B cell (primary cell): ENCODE data around the gene BOD1L2. TPM values are rescaled to one million over a fixed set of nuclear protein-coding genes. Genes with fewer than 3 reads are reported as not detected.

Source experiments
- ATAC-seq: fragments of 200-7000 bp; cut with Tn5 transposase; one replicate; pipeline ENCODE4 v1.10.0; 2021; ENCODE audit warnings: low read depth, mild to moderate bottlenecking, moderate number of reproducible peaks, moderate library complexity
- CTCF ChIA-PET: fragments of 350-600 bp; sonication (Branson Sonifier 250); formaldehyde crosslinking; loops from one replicate; lab custom pipeline; 2021; ENCODE audit warnings: antibody characterized with exemption, inconsistent platforms; lab: Charles Lee
- POLR2A ChIA-PET: fragments of 350-600 bp; sonication (Branson Sonifier 250); formaldehyde crosslinking; loops from one replicate; lab custom pipeline; 2021; ENCODE audit warnings: antibody characterized with exemption; lab: Charles Lee
- DNase-seq: peaks from one replicate; pipeline ENCODE4 v3.0.0; 2013
- H2AFZ ChIP-seq: 2 replicates; pipeline ENCODE4 v1.6.1; 2012; ENCODE audit warnings: mild to moderate bottlenecking, low read depth, low read length; ENCODE audit not compliant: insufficient read depth, poor library complexity, severe bottlenecking
- H3K27ac ChIP-seq, 2 donors: 1 replicate in 1 of 2; 2 replicates in 1 of 2; pipeline ENCODE4 v1.5.1; 2012 to 2013; ENCODE audit warnings: low read length in 2 of 2, mild to moderate bottlenecking in 2 of 2, moderate library complexity in 1 of 2
- H3K27me3 ChIP-seq, 4 experiments: fragments of 200-600 bp in 1 of 4; sonication (generic) in 1 of 4; replicated peaks in 1 of 4; 1 replicate in 2 of 4; 2 replicates in 2 of 4; pipeline versions ENCODE4 v1.6.1 to v1.7.0; 2013 to 2016; ENCODE audit warnings: low read length in 3 of 4, mild to moderate bottlenecking in 2 of 4, mixed read lengths in 1 of 4, moderate library complexity in 1 of 4; ENCODE audit not compliant: insufficient read depth in 4 of 4, control insufficient read depth in 3 of 4; ENCODE audit errors: control extremely low read depth in 1 of 4
- H3K36me3 ChIP-seq, 2 experiments: replicated peaks in 1 of 2; 1 replicate in 1 of 2; 2 replicates in 1 of 2; pipeline versions ENCODE4 v1.6.1 to v1.7.1; 2013; ENCODE audit warnings: low read length in 1 of 2; ENCODE audit not compliant: insufficient read depth in 2 of 2, control insufficient read depth in 1 of 2; ENCODE audit errors: control extremely low read depth in 1 of 2, extremely low read depth in 1 of 2
- H3K4me1 ChIP-seq, 2 donors: fragments of 200-600 bp in 1 of 2; sonication (generic) in 1 of 2; 1 replicate in 1 of 2; 2 replicates in 1 of 2; pipeline versions ENCODE4 v1.5.1 to v1.6.1; 2013 to 2017; ENCODE audit warnings: low read length in 2 of 2; ENCODE audit not compliant: control insufficient read depth in 2 of 2, insufficient read depth in 2 of 2
- H3K4me2 ChIP-seq: replicated peaks from 2 replicates; pipeline ENCODE3; 2012; ENCODE audit warnings: mild to moderate bottlenecking, low read depth, low read length; ENCODE audit not compliant: poor library complexity, severe bottlenecking
- H3K4me3 ChIP-seq, 5 experiments: fragments of 200-600 bp in 1 of 5; sonication (generic) in 1 of 5; 1 replicate in 3 of 5; 2 replicates in 2 of 5; pipeline versions ENCODE4 v1.5.1 to v1.7.0; 2011 to 2016; ENCODE audit warnings: low read length in 4 of 5, mild to moderate bottlenecking in 4 of 5, low read depth in 2 of 5, control low read depth in 1 of 5, moderate library complexity in 1 of 5; ENCODE audit not compliant: insufficient read depth in 1 of 5; ENCODE audit errors: control extremely low read depth in 1 of 5, extremely low read depth in 1 of 5
- H3K79me2 ChIP-seq: fragments of 200-600 bp; sonication (generic); one replicate; pipeline ENCODE4 v1.6.0; 2016; ENCODE audit warnings: low read length; ENCODE audit not compliant: control insufficient read depth, insufficient read depth
- H3K9ac ChIP-seq: fragments of 200-600 bp; sonication (generic); 2 replicates; pipeline ENCODE4 v1.6.1; 2017; ENCODE audit warnings: mild to moderate bottlenecking, low read length, moderate library complexity
- H3K9me3 ChIP-seq, 3 donors: one replicate each; pipeline versions ENCODE4 v1.6.1 to v1.7.1; 2013; ENCODE audit warnings: low read length in 2 of 3; ENCODE audit not compliant: control insufficient read depth in 2 of 3, insufficient read depth in 1 of 3; ENCODE audit errors: control extremely low read depth in 1 of 3
- H4K20me1 ChIP-seq: 2 replicates; pipeline ENCODE4 v1.6.0; 2012; ENCODE audit warnings: mild to moderate bottlenecking, low read length; ENCODE audit not compliant: insufficient read depth, control insufficient read depth, poor library complexity, severe bottlenecking
- H3K27ac Mint-ChIP-seq: one replicate; pipeline ENCODE4 v1.8.0; 2021; ENCODE audit warnings: mixed read lengths
- H3K27me3 Mint-ChIP-seq: one replicate; pipeline ENCODE4 v1.8.0; 2021; ENCODE audit warnings: mixed read lengths
- H3K4me1 Mint-ChIP-seq: one replicate; pipeline ENCODE4 v1.8.0; 2021; ENCODE audit warnings: mixed read lengths
- H3K4me3 Mint-ChIP-seq: one replicate; pipeline ENCODE4 v1.8.0; 2021; ENCODE audit warnings: mixed read lengths
- H3K9me3 Mint-ChIP-seq: one replicate; pipeline ENCODE4 v1.8.0; 2022; ENCODE audit warnings: mixed read lengths; ENCODE audit not compliant: insufficient read depth
- EZH2 ChIP-seq: IDR thresholded peaks from 2 replicates; pipeline ENCODE4 v1.6.1; 2012; ENCODE audit warnings: borderline replicate concordance, low read depth, mild to moderate bottlenecking, moderate library complexity, low read length; ENCODE audit not compliant: insufficient read depth, poor library complexity, severe bottlenecking
- WGBS: methylation state at CpG from one replicate; pipeline ENCODE4 v1.1.5; 2013; ENCODE audit warnings: missing lambda C conversion rate; ENCODE audit not compliant: insufficient coverage; 5-methylcytosine and 5-hydroxymethylcytosine counted together
- intact Hi-C: fragments of 100-400 bp; cut with micrococcal nuclease; formaldehyde crosslinking; loops from one replicate; pipeline ENCODE4 v1.10.0; 2022
- polyA plus RNA-seq: library from polyadenylated mRNA; depleted of rRNA; stranded (reverse); fragments of >200 nt; gene quantifications from 2 replicates; pipeline ENCODE4 v1.2.3, GENCODE V29; 2012
- total RNA-seq, 2 donors: library from RNA; stranded (reverse); fragments of 120-200 nt in 1 of 2; gene quantifications; 1 replicate in 1 of 2; 2 replicates in 1 of 2; pipeline versions ENCODE4 v1.2.3 to v1.2.4, GENCODE V29; 2013 to 2022
- TF ChIP-seq, protein P1 (sequence below): fragments of 200-600 bp; IDR thresholded peaks from one replicate; pipeline ENCODE4 v1.8.0; 2022; ENCODE audit warnings: antibody characterized with exemption, mild to moderate bottlenecking

Gene BOD1L2
- total and polyA plus RNA-seq, 2 donors (not counting 1 experiment from before 2014, with no cell fraction given): not detected

DNA sequence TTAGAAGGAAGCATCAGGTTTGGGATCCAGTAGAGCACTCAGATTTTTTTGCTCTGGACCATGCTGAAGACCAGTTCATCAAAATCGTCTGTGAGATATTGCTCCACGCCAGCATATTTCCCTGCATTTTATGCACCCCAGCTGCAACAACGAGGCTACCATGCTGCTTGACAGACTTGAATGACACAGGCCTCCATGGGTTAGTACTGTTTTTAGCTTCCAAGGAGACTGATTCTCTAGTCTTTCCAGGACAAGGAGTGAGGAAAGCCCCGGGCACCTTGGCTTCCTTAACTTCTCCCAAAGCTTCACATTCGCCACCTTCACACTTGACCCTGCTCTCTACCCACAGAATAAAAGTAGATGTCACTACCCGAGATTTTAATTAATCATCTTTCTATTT is 17.5 kb downstream of the BOD1L2 start:
- H3K4me1 Mint-ChIP-seq: no peaks in the 10 kb centered on the region
- Histone ChIP-seq H3K27ac (no peak overlapping the region), H3K4me3 (no peak overlapping the region), H4K20me1 (no peaks in the 10 kb centered on the region), H3K27me3 (peaks cover 0 to 3% (median 0%) of the 10 kb centered on the region in 4 experiments), H3K9me3 (peaks cover 0 to 3% (median 3%) of the 10 kb centered on the region in 3 donors), H3K9ac (no peak overlapping the region), H3K4me1 (no peaks in the 10 kb centered on the region), H3K4me2 (no peak overlapping the region), H3K79me2 (no peaks in the 10 kb centered on the region), H2AFZ (no peak overlapping the region), H3K36me3 (no peaks in the 10 kb centered on the region)
- 100% methylated on average over 3 of the region's 6 CpGs for WGBS
- POLR2A ChIA-PET: no interaction called here
- H3K4me3 Mint-ChIP-seq: no peak overlapping the region
- intact Hi-C loops: no loop called here
- TF ChIP-seq, protein P1, sequence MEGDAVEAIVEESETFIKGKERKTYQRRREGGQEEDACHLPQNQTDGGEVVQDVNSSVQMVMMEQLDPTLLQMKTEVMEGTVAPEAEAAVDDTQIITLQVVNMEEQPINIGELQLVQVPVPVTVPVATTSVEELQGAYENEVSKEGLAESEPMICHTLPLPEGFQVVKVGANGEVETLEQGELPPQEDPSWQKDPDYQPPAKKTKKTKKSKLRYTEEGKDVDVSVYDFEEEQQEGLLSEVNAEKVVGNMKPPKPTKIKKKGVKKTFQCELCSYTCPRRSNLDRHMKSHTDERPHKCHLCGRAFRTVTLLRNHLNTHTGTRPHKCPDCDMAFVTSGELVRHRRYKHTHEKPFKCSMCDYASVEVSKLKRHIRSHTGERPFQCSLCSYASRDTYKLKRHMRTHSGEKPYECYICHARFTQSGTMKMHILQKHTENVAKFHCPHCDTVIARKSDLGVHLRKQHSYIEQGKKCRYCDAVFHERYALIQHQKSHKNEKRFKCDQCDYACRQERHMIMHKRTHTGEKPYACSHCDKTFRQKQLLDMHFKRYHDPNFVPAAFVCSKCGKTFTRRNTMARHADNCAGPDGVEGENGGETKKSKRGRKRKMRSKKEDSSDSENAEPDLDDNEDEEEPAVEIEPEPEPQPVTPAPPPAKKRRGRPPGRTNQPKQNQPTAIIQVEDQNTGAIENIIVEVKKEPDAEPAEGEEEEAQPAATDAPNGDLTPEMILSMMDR: no peak
- TF ChIP-seq EZH2: no peak
- CTCF ChIA-PET: no interaction called here
- ATAC-seq: no peak
- peaks cover 31% of the 10 kb centered on the region for H3K27me3 Mint-ChIP-seq
- no peak for DNase-seq
- peaks cover 4% of the 10 kb centered on the region for H3K9me3 Mint-ChIP-seq
- no peak overlapping the region for H3K27ac Mint-ChIP-seq

DNA sequence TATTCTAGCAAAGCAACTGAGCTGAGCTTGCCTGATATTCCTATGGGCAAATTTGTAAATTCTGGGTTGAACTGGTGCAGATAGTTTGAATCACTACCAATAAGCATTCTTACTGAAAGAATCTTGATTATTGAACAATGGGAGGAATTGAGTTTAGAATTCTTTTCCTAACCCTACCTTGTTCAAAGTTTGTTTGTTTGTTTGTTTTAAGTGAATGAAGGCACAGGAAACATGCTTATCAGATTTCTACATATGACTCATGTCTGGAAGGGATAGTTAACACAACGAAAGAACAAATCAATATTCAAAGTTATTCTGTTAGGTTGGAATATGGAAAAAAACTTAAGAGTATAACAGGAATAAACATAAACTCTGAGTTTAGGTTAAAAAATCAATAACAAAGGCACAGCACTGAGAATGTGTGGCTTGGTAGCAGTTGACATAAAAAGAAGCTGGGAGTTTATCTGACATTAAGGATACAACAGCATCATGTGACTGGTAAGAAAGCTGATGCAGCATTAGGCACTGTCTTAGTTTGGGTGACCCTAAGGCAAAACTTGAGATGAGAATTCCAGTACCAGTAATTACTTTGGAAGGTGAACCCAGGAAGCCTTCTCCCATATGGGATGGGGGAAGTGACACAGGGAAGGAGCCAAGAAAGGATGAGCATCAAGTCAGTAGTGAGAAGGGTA is 20.9 kb downstream of the BOD1L2 start:
- no CpG with 5 or more reads among the region's 1 CpG for WGBS
- no peak overlapping the region for H3K27ac ChIP-seq
- no peaks in the 10 kb centered on the region for H4K20me1 ChIP-seq
- ChIA-PET POLR2A (no interaction called here), CTCF (no interaction called here)
- intact Hi-C loops: no loop called here
- peaks cover 39% of the 10 kb centered on the region for H3K27me3 Mint-ChIP-seq
- no peak overlapping the region for H3K4me2 ChIP-seq
- no peak overlapping the region for H3K27ac Mint-ChIP-seq
- no peaks in the 10 kb centered on the region for H3K4me1 Mint-ChIP-seq
- H3K9ac ChIP-seq: no peak overlapping the region
- TF ChIP-seq, protein P1: no peak
- TF ChIP-seq EZH2: no peak
- no peaks in the 10 kb centered on the region for H3K9me3 Mint-ChIP-seq
- H3K36me3 ChIP-seq: no peaks in the 10 kb centered on the region
- ATAC-seq (no peak), DNase-seq (no peak)
- H3K4me1 ChIP-seq: no peaks in the 10 kb centered on the region
- H3K9me3 ChIP-seq: peaks cover 0 to 3% (median 3%) of the 10 kb centered on the region in 3 donors
- H2AFZ ChIP-seq: no peak overlapping the region
- H3K27me3 ChIP-seq: peaks cover 0 to 3% (median under 1%) of the 10 kb centered on the region in 4 experiments
- H3K4me3 Mint-ChIP-seq: no peak overlapping the region
- no peaks in the 10 kb centered on the region for H3K79me2 ChIP-seq
- no peak overlapping the region for H3K4me3 ChIP-seq
